Loucy (cell line): Measurements from ENCODE around the gene HSD17B7.
"Not testable (repeated sequence)": the region's sequence is repeated elsewhere in the genome, so short reads cannot be mapped to it uniquely, and the experiment has no call there.

Experiments used
- H2AFZ ChIP-seq: fragments of 200-600 bp; sonication (generic); 2 replicates; pipeline ENCODE4 v1.6.0; 2016; ENCODE audit warnings: antibody characterized with exemption, mild to moderate bottlenecking, low read length, moderate library complexity
- H3F3A ChIP-seq: fragments of 200-600 bp; 2 replicates; pipeline ENCODE4 v1.6.0; 2016; ENCODE audit warnings: antibody characterized with exemption, low read depth, mild to moderate bottlenecking
- H3K27me3 ChIP-seq: fragments of 200-600 bp; sonication (generic); 2 replicates; pipeline ENCODE4 v1.6.1; 2014; ENCODE audit warnings: low read length, mild to moderate bottlenecking; ENCODE audit not compliant: insufficient read depth, poor library complexity, severe bottlenecking
- H3K36me3 ChIP-seq: fragments of 200-600 bp; sonication (generic); 2 replicates; pipeline ENCODE4 v1.6.1; 2016; ENCODE audit warnings: low read length; ENCODE audit not compliant: insufficient read depth
- H3K4me1 ChIP-seq: fragments of 200-600 bp; sonication (generic); 2 replicates; pipeline ENCODE4 v1.5.1; 2014; ENCODE audit warnings: low read length, mild to moderate bottlenecking; ENCODE audit not compliant: insufficient read depth, poor library complexity, severe bottlenecking
- H3K4me2 ChIP-seq: fragments of 200-600 bp; sonication (generic); 2 replicates; pipeline ENCODE4 v1.6.0; 2014; ENCODE audit warnings: antibody characterized with exemption, low read length, low read depth, mild to moderate bottlenecking; ENCODE audit not compliant: poor library complexity, severe bottlenecking
- H3K4me3 ChIP-seq: fragments of 200-600 bp; sonication (generic); 2 replicates; pipeline ENCODE4 v1.5.1; 2014; ENCODE audit warnings: low read length, mild to moderate bottlenecking, mixed read lengths; ENCODE audit not compliant: poor library complexity, severe bottlenecking
- H3K79me2 ChIP-seq: fragments of 200-600 bp; sonication (generic); 2 replicates; pipeline ENCODE4 v1.6.1; 2014; ENCODE audit warnings: low read length; ENCODE audit not compliant: insufficient read depth
- H3K9ac ChIP-seq: fragments of 200-600 bp; sonication (generic); 2 replicates; pipeline ENCODE4 v1.6.0; 2014; ENCODE audit warnings: mild to moderate bottlenecking, low read depth, low read length, moderate library complexity; ENCODE audit not compliant: poor library complexity, severe bottlenecking
- H3K9me2 ChIP-seq: fragments of 200-600 bp; sonication (generic); replicated peaks from 2 replicates; pipeline ENCODE4 v1.6.1; 2016; ENCODE audit warnings: low read depth, low read length, mixed read lengths
- H3K9me3 ChIP-seq: fragments of 200-600 bp; sonication (generic); 2 replicates; pipeline ENCODE4 v1.6.1; 2014; ENCODE audit warnings: mild to moderate bottlenecking, antibody characterized with exemption, low read length, low read depth; ENCODE audit not compliant: insufficient read depth
- H4K20me1 ChIP-seq: fragments of 200-600 bp; sonication (generic); 2 replicates; pipeline ENCODE4 v1.6.0; 2014; ENCODE audit warnings: antibody characterized with exemption, low read length, mild to moderate bottlenecking; ENCODE audit not compliant: insufficient read depth, poor library complexity, severe bottlenecking
- EZH2phosphoT487 ChIP-seq: fragments of 200-600 bp; IDR thresholded peaks from 2 replicates; pipeline ENCODE4 v1.6.1; 2018; ENCODE audit warnings: antibody characterized with exemption, mild to moderate bottlenecking, moderate library complexity, borderline replicate concordance
- TF ChIP-seq, protein P1 (sequence below): fragments of 200-600 bp; sonication (generic); conservative IDR thresholded peaks from 2 replicates; pipeline ENCODE4 v1.5.1; 2014; ENCODE audit warnings: mild to moderate bottlenecking, antibody characterized with exemption, low read length

The HSD17B7 gene, protein sequence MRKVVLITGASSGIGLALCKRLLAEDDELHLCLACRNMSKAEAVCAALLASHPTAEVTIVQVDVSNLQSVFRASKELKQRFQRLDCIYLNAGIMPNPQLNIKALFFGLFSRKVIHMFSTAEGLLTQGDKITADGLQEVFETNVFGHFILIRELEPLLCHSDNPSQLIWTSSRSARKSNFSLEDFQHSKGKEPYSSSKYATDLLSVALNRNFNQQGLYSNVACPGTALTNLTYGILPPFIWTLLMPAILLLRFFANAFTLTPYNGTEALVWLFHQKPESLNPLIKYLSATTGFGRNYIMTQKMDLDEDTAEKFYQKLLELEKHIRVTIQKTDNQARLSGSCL

DNA sequence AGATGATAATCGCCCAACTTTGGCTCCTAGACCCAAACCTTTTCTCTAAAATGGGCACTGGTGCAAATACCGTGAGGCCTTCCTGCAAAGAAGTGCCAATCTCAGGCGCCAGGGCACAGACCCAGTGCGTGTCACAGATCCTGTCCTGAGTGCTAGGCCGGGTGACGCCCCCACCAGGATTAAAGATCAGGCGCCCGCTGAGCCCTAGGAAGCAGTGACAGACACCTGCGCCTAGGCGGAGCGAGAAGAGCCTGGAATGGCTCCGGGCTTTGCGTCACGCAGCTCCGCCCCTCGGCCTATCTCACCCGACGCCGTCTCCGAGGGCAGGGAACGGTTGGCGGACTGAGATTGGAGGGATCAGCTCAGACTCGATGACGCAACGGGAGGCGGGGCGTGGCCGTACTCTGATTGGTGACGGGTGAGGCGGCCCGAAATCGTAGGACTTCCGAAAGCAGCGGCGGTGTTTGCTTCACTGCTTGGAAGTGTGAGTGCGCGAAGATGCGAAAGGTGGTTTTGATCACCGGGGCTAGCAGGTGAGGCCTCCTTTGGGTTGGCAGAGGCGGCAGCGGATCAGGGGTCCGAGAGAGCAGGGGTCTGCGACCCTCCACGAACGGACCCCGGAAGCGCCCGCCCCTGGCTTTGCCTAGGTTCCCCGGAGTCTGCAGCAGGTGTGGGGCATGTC is at the start of gene HSD17B7:
Gene HSD17B7, plus strand, starts transcription at position 400 of the 682 bp plus-strand sequence. Its CDS starts 99 bp downstream, at position 499.
- H2AFZ ChIP-seq, result peak within 1 kb of the TSS; percentile 86

DNA sequence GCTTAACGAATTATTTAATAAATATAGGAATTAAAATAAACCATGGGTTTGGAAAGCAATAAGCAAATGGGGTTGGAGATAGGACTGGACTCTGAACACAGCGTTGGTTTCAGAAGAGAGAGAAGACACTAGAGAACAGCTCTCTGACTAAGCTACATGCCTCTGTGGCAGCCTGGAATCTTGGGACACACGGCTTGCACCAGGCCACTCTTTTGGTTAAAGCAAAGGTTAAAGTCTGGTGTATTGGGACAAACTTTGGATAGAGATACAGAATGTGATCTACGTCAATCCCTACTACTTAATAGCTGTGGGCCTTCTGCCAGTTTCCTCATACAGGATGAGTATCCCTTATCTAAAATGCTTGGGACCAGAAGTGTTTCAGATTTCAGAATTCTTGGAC is 49.7 kb upstream of the HSD17B7 start:
- no peaks in the 10 kb centered on the region for H3K9me3 ChIP-seq
- no peaks in the 10 kb centered on the region for H3K27me3 ChIP-seq
- no peak for TF ChIP-seq EZH2phosphoT487
- TF ChIP-seq, protein P1, sequence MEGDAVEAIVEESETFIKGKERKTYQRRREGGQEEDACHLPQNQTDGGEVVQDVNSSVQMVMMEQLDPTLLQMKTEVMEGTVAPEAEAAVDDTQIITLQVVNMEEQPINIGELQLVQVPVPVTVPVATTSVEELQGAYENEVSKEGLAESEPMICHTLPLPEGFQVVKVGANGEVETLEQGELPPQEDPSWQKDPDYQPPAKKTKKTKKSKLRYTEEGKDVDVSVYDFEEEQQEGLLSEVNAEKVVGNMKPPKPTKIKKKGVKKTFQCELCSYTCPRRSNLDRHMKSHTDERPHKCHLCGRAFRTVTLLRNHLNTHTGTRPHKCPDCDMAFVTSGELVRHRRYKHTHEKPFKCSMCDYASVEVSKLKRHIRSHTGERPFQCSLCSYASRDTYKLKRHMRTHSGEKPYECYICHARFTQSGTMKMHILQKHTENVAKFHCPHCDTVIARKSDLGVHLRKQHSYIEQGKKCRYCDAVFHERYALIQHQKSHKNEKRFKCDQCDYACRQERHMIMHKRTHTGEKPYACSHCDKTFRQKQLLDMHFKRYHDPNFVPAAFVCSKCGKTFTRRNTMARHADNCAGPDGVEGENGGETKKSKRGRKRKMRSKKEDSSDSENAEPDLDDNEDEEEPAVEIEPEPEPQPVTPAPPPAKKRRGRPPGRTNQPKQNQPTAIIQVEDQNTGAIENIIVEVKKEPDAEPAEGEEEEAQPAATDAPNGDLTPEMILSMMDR, result no peak
- H2AFZ ChIP-seq, result no peak overlapping the region
- no peaks in the 10 kb centered on the region for H3K9me2 ChIP-seq
- H3K36me3 ChIP-seq, result no peaks in the 10 kb centered on the region
- no peak overlapping the region for H3K4me3 ChIP-seq
- no peaks in the 10 kb centered on the region for H3F3A ChIP-seq
- H3K4me1 ChIP-seq, result no peaks in the 10 kb centered on the region
- no peak overlapping the region for H3K4me2 ChIP-seq
- no peaks in the 10 kb centered on the region for H3K79me2 ChIP-seq
- no peaks in the 10 kb centered on the region for H4K20me1 ChIP-seq
- H3K9ac ChIP-seq, result no peak overlapping the region

More for the DNA sequence above, at the start of gene HSD17B7:
- not testable (repeated sequence) for H4K20me1 ChIP-seq, H3K27me3 ChIP-seq, H3F3A ChIP-seq, H3K4me1 ChIP-seq, H3K9me2 ChIP-seq, H3K36me3 ChIP-seq, H3K9me3 ChIP-seq
- TF ChIP-seq, protein P1, result 0 out of 2 replicates have a peak, but pooled peaks have one; percentile 9
- Histone ChIP-seq H3K9ac (peak within 1 kb of the TSS; percentile 71), H3K79me2 (peaks cover 31% of the 10 kb centered on the region; the same call in 1 of the 2 replicates), H3K4me2 (peak within 1 kb of the TSS; percentile 92), H3K4me3 (peak within 1 kb of the TSS; percentile 70)

DNA sequence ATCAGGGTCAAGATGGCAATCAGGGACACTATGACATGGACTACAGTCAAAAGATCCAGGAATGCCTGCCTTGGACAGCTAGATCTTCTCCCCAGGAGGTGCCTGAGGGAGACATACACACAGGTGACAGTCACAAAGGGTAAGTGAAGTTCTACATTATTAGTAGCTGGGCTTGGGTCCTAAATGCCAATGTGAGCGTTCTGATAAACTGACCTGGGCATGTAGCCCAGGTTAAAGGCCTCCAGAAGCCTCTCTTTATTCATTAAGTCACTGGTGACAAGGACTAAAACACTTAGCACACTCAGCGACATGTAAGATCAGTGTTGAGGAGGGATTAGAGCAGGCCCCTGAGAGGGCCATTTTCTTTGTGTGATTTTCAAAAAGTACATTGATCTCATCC is 48.9 kb upstream of the HSD17B7 start:
- no peaks in the 10 kb centered on the region for H3K27me3 ChIP-seq
- no peak overlapping the region for H2AFZ ChIP-seq
- no peaks in the 10 kb centered on the region for H3K9me2 ChIP-seq
- H3K9ac ChIP-seq, result no peak overlapping the region
- H3K4me2 ChIP-seq, result no peak overlapping the region
- no peaks in the 10 kb centered on the region for H3K4me1 ChIP-seq
- H3F3A ChIP-seq, result no peaks in the 10 kb centered on the region
- H3K9me3 ChIP-seq, result no peaks in the 10 kb centered on the region
- H3K79me2 ChIP-seq, result no peaks in the 10 kb centered on the region
- no peaks in the 10 kb centered on the region for H4K20me1 ChIP-seq
- H3K36me3 ChIP-seq, result no peaks in the 10 kb centered on the region
- no peak overlapping the region for H3K4me3 ChIP-seq
- no peak for TF ChIP-seq EZH2phosphoT487
- TF ChIP-seq, protein P1, result no peak

DNA sequence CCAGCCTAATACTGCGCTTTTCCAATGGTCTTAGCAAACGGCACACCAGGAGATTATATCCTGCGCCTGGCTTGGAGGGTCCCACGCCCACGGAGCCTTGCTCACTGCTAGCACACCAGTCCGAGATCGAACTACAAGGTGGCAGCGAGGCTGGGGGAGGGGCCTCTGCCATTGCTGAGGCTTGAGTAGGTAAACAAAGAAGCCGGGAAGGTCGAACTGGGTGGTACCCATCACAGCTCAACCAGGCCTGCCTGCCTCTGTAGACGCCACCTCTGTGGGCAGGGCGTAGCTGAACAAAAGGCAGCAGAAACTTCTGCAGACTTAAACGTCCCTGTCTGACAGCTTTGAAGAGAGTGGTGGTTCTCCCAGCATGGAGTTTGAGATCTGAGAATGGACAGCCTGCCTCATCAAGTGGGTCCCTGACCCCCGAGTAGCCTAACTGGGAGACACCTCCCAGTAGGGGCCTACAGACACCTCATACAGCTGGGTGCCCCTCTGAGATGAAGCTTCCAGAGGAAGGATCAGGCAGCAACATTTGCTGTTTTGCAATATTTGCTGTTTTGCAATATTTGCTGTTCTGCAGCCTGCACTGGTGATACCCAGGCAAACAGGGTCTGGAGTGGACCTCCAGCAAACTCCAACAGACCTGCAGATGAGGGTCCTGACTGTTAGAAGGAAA is 44.1 kb upstream of the HSD17B7 start:
- not testable (repeated sequence) for H3K4me2 ChIP-seq, H3K27me3 ChIP-seq, H3F3A ChIP-seq, H2AFZ ChIP-seq, H3K36me3 ChIP-seq, H3K4me1 ChIP-seq, H3K79me2 ChIP-seq, H3K9me2 ChIP-seq, H3K9me3 ChIP-seq, H4K20me1 ChIP-seq, H3K9ac ChIP-seq, H3K4me3 ChIP-seq
